Embryonic facial prominence (tissue), 1 donor: ENCODE results near the gene PIEZO1.

Experiments used
- DNase-seq: peaks from one replicate; pipeline ENCODE4 v3.0.0-alpha.2; 2016; ENCODE audit errors: extremely low spot score

Gene PIEZO1

GRCh38 chr16:88815901-88816589 lies 31.0 kb upstream of the PIEZO1 start:
- DNase-seq, result no peak

- no peak for DNase-seq
These were observed 30.2 kb upstream of the PIEZO1 start for GRCh38 chr16:88815227-88815626.

GRCh38 chr16:88814144-88814502 lies 29.1 kb upstream of the PIEZO1 start:
- DNase-seq, result no peak

- DNase-seq, result no peak
These were observed 28.5 kb upstream of the PIEZO1 start for GRCh38 chr16:88813269-88814143.

- no peak for DNase-seq
These were observed 27.7 kb upstream of the PIEZO1 start for GRCh38 chr16:88812513-88813268.

GRCh38 chr16:88811769-88812512 lies 26.9 kb upstream of the PIEZO1 start, which contains the start of gene APRT:
Gene APRT, minus strand, starts transcription at chr16:88811928. Its CDS starts 29 bp downstream, at chr16:88811899.
- peak; percentile 84 for DNase-seq

- DNase-seq, result peak; percentile 32
These were observed 26.1 kb upstream of the PIEZO1 start for GRCh38 chr16:88810912-88811768.

GRCh38 chr16:88810166-88810911 lies 25.3 kb upstream of the PIEZO1 start:
- DNase-seq, result no peak

- no peak for DNase-seq
These were observed 24.7 kb upstream of the PIEZO1 start for GRCh38 chr16:88809676-88810165.

GRCh38 chr16:88809068-88809675 lies 24.2 kb upstream of the PIEZO1 start:
- no peak for DNase-seq

- no peak for DNase-seq
These were observed 22.8 kb upstream of the PIEZO1 start for GRCh38 chr16:88807626-88808453.

GRCh38 chr16:88807142-88807625 lies 22.2 kb upstream of the PIEZO1 start:
- no peak for DNase-seq

GRCh38 chr16:88806491-88807111 lies 21.6 kb upstream of the PIEZO1 start:
- DNase-seq, result no peak

- no peak for DNase-seq
These were observed 20.9 kb upstream of the PIEZO1 start for GRCh38 chr16:88805887-88806393.

GRCh38 chr16:88805340-88805715 lies 20.3 kb upstream of the PIEZO1 start:
- no peak for DNase-seq

GRCh38 chr16:88804552-88805339 lies 19.7 kb upstream of the PIEZO1 start:
- no peak for DNase-seq

- DNase-seq, result no peak
These were observed 19.1 kb upstream of the PIEZO1 start for GRCh38 chr16:88804173-88804551.
